ENCODE measurements around the gene TUBA3C. TPM values are rescaled to one million over a fixed set of nuclear protein-coding genes. Genes with fewer than 3 reads are reported as not detected.

TUBA3C gene
- total and polyA plus RNA-seq, 2 experiments from 2014 or later: not detected

DNA sequence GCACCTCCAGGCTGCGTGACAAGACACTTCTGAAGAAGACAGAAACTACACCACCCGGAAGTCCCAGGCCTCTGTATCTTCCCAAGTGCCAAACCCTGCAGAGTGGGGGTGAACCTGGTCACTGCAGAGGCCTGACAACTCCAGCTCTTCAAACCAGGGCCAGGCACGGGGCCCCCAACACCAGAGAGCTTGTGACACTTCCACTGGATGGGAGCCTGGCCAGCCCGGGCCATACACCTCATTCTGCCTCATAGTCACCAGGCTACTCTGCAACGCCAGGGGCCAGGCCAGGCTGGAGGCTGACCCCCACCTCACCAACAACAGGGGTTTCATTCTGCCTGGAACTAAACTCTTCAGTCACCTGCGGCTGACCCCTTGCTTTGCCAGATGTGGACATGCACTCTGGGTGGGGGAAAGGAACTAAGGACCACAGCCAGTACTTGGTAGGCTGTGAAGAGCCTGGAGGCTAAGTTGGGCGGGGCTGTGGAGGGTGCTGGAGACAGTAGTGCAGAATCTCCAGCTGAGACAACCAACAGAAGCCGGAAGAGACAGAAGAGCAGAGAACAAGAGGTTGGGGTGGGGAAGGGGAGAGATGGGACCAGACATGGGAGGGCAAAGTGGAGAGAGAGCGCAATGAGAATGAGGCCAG lies 23.0 kb downstream of the TUBA3C start:
- Histone ChIP-seq H3K36me3 (ENCODE audit: insufficient read depth) (no peaks in the 10 kb centered on the region), H3K79me2 (replicated peaks; ENCODE audit: insufficient read depth) (no peaks in the 10 kb centered on the region), H3K9me2 (ENCODE audit: insufficient read depth) (no peaks in the 10 kb centered on the region), H3K27ac (ENCODE audit: low read depth) (no peak overlapping the region), H3K27me3 (ENCODE audit: insufficient read depth) (no peaks in the 10 kb centered on the region), H3K4me2 (no peak overlapping the region), H3F3A (replicated peaks; ENCODE audit: low read depth) (no peaks in the 10 kb centered on the region), H4K20me1 (replicated peaks; ENCODE audit: insufficient read depth) (no peaks in the 10 kb centered on the region), H3K4me3 (no peak overlapping the region), H3K4me1 (ENCODE audit: insufficient read depth) (no peaks in the 10 kb centered on the region), H2AFZ (no peak overlapping the region)
- Mint-ChIP-seq H3K27me3 (ENCODE audit: insufficient read depth, low read depth, poor library complexity) (peaks cover 6% of the 10 kb centered on the region), H3K9me3 (peaks cover 96% of the 10 kb centered on the region), H3K27ac (no peak overlapping the region), H3K4me1 (no peaks in the 10 kb centered on the region), H3K36me3 (ENCODE audit: low read depth) (peaks cover 52% of the 10 kb centered on the region), H3K4me3 (no peak overlapping the region)
- no peak for ATAC-seq
- TF ChIP-seq POLR2AphosphoS5 (IDR thresholded peaks at IDR 0.05; ENCODE audit: low read depth): no peak
- TF ChIP-seq, protein P1, sequence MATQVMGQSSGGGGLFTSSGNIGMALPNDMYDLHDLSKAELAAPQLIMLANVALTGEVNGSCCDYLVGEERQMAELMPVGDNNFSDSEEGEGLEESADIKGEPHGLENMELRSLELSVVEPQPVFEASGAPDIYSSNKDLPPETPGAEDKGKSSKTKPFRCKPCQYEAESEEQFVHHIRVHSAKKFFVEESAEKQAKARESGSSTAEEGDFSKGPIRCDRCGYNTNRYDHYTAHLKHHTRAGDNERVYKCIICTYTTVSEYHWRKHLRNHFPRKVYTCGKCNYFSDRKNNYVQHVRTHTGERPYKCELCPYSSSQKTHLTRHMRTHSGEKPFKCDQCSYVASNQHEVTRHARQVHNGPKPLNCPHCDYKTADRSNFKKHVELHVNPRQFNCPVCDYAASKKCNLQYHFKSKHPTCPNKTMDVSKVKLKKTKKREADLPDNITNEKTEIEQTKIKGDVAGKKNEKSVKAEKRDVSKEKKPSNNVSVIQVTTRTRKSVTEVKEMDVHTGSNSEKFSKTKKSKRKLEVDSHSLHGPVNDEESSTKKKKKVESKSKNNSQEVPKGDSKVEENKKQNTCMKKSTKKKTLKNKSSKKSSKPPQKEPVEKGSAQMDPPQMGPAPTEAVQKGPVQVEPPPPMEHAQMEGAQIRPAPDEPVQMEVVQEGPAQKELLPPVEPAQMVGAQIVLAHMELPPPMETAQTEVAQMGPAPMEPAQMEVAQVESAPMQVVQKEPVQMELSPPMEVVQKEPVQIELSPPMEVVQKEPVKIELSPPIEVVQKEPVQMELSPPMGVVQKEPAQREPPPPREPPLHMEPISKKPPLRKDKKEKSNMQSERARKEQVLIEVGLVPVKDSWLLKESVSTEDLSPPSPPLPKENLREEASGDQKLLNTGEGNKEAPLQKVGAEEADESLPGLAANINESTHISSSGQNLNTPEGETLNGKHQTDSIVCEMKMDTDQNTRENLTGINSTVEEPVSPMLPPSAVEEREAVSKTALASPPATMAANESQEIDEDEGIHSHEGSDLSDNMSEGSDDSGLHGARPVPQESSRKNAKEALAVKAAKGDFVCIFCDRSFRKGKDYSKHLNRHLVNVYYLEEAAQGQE (IDR thresholded peaks at IDR 0.05; ENCODE audit: unreplicated experiment): no peak
- no peak for TF ChIP-seq STAT1 (IDR thresholded peaks at IDR 0.05; ENCODE audit: unreplicated experiment)
- no peak for TF ChIP-seq ETS1 (IDR thresholded peaks at IDR 0.05)
- no peak for TF ChIP-seq CTCF (conservative IDR thresholded peaks at IDR 0.05; ENCODE audit: low read depth in 2 of 2)
- no peak for TF ChIP-seq NANOG (IDR thresholded peaks at IDR 0.05; ENCODE audit: borderline replicate concordance)
- no peak for TF ChIP-seq EZH2 (IDR thresholded peaks at IDR 0.05; ENCODE audit: low read depth, unreplicated experiment)
- no peak for TF ChIP-seq ZNF462 (CRISPR knock-in tag; IDR thresholded peaks at IDR 0.05)
- no peak for TF ChIP-seq EZH2phosphoT487 (IDR thresholded peaks at IDR 0.05; ENCODE audit: unreplicated experiment)
- TF ChIP-seq ZNF114 (CRISPR knock-in tag; IDR thresholded peaks at IDR 0.05): no peak
- no peak for TF ChIP-seq JUNB (IDR thresholded peaks at IDR 0.05; ENCODE audit: unreplicated experiment)
- TF ChIP-seq CREB1 (CRISPR knock-in tag; IDR thresholded peaks at IDR 0.05; ENCODE audit: low read depth): no peak
- DNase-seq (ENCODE audit: low spot score): no peak
